OCI-LY1 (cell line): ENCODE data around the gene RALGPS1.

ENCODE experiments used
- EZH2 ChIP-seq: fragments of 200-600 bp; sonication (generic), shearing (Covaris generic); IDR thresholded peaks from 2 replicates; pipeline ENCODE4 v1.8.0; 2017; ENCODE audit warnings: borderline replicate concordance, mixed run types, mild to moderate bottlenecking, antibody characterized with exemption, low read length, moderate library complexity, mixed read lengths
- TF ChIP-seq, protein P1 (sequence below): fragments of 200-600 bp; sonication (generic), shearing (Covaris generic); IDR thresholded peaks from 2 replicates; pipeline ENCODE4 v1.5.1; 2017; ENCODE audit warnings: mild to moderate bottlenecking, antibody characterized with exemption, low read length, moderate library complexity, mixed read lengths

DNA sequence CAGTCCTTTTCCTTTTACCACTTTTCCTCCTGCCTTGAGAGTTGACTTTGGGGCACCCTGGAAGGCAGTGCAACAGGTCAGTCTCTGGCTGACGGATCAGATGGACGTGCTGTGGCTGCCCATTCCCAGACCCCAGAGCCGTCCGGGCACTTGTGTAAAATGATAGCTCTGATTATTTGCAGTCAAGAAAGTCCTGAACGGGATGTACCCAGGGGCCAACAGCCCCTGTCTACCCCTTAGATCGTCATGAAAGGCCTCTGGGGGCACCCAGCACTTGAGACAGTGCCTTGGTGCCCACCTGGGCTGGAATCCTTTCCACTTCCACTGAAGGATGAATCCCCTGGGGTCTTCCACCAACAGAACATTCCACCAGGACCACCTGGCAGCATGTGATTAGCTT is 225.6 kb downstream of the RALGPS1 start:
- TF ChIP-seq, protein P1, sequence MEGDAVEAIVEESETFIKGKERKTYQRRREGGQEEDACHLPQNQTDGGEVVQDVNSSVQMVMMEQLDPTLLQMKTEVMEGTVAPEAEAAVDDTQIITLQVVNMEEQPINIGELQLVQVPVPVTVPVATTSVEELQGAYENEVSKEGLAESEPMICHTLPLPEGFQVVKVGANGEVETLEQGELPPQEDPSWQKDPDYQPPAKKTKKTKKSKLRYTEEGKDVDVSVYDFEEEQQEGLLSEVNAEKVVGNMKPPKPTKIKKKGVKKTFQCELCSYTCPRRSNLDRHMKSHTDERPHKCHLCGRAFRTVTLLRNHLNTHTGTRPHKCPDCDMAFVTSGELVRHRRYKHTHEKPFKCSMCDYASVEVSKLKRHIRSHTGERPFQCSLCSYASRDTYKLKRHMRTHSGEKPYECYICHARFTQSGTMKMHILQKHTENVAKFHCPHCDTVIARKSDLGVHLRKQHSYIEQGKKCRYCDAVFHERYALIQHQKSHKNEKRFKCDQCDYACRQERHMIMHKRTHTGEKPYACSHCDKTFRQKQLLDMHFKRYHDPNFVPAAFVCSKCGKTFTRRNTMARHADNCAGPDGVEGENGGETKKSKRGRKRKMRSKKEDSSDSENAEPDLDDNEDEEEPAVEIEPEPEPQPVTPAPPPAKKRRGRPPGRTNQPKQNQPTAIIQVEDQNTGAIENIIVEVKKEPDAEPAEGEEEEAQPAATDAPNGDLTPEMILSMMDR = no peak
- TF ChIP-seq EZH2 = no peak
